ENCODE data around the gene CCDC142.

DNA sequence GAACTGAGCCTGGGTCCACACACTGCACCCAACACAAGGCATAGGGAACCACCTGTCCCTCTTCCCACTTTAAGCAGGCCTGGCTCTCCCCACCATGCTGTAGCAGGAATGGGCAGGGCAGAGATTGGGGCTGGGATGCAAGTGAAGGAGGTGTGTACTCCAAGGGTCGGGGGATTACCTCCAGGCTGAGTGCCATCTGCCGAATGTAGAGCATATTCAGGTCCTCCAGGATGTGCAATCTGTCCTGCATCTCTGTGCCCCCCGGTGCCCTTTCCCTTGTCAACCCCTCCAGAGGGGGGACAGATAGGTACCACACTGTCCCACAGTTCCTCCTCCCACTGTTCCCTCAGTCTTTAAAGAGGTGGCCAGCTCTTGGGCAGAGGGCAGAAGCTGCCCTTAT is 43.4 kb downstream of the CCDC142 start:
- TF ChIP-seq CTCF (IDR thresholded peaks at IDR 0.05) (no peak), EZH2 (IDR thresholded peaks at IDR 0.05; ENCODE audit: borderline replicate concordance, insufficient read depth, low read depth, low read length, poor library complexity, severe bottlenecking) (no peak)
